WTC11 (cell line): ENCODE results near the gene PRKAR1B. TPM values are rescaled to one million over a fixed set of nuclear protein-coding genes. Genes with fewer than 3 reads are reported as not detected.

ENCODE experiments used
- ATAC-seq: fragments of 200-7000 bp; cut with Tn5 transposase; 2 replicates; pipeline ENCODE4 v1.10.0; 2021; ENCODE audit warnings: mild to moderate bottlenecking, moderate library complexity
- CTCF ChIA-PET: fragments of 300-600 bp; sonication (Branson Sonifier 250); formaldehyde crosslinking; loops from one replicate; lab custom pipeline; 2021; ENCODE audit warnings: antibody characterized with exemption; lab: Charles Lee
- POLR2A ChIA-PET: fragments of 350-600 bp; sonication (Branson Sonifier 250); formaldehyde crosslinking; loops from one replicate; lab custom pipeline; 2021; ENCODE audit warnings: antibody characterized with exemption; lab: Charles Lee
- DNase-seq: peaks from one replicate; pipeline ENCODE4 v3.0.0; 2021; ENCODE audit warnings: low spot score
- H3K27ac Mint-ChIP-seq: 2 replicates; pipeline ENCODE4 v1.8.0; 2021; ENCODE audit warnings: mixed read lengths
- H3K27me3 Mint-ChIP-seq: 2 replicates; pipeline ENCODE4 v1.8.0; 2021; ENCODE audit warnings: low read depth, mild to moderate bottlenecking, moderate library complexity, mixed read lengths
- H3K36me3 Mint-ChIP-seq: 2 replicates; pipeline ENCODE4 v1.8.0; 2021; ENCODE audit warnings: mixed read lengths
- H3K4me1 Mint-ChIP-seq: 2 replicates; pipeline ENCODE4 v1.8.0; 2022; ENCODE audit warnings: mixed read lengths
- H3K4me3 Mint-ChIP-seq: 2 replicates; pipeline ENCODE4 v1.8.0; 2021; ENCODE audit warnings: mild to moderate bottlenecking, moderate library complexity, mixed read lengths
- H3K9me3 Mint-ChIP-seq: 2 replicates; pipeline ENCODE4 v1.8.0; 2021; ENCODE audit warnings: mixed read lengths
- FOXK1 ChIP-seq: sonication (generic); formaldehyde crosslinking; IDR thresholded peaks from 2 replicates; pipeline ENCODE4 v1.8.0; 2022; ENCODE audit warnings: mild to moderate bottlenecking, moderate library complexity, missing genetic modification reagents
- GRHL2 ChIP-seq: fragments of 250-450 bp; sonication (Bioruptor Pico); IDR thresholded peaks from 2 replicates; pipeline ENCODE4 v1.8.0; 2022; ENCODE audit warnings: mild to moderate bottlenecking, moderate library complexity; ENCODE audit not compliant: insufficient replicate concordance, severe bottlenecking
- GTF2I ChIP-seq: fragments of 250-450 bp; sonication (Bioruptor Pico); conservative IDR thresholded peaks from 2 replicates; pipeline ENCODE4 v1.4.0; 2021; ENCODE audit warnings: mild to moderate bottlenecking
- JUN ChIP-seq: sonication (generic); formaldehyde crosslinking; IDR thresholded peaks from 2 replicates; pipeline ENCODE4 v1.8.0; 2023; ENCODE audit warnings: mild to moderate bottlenecking, missing genetic modification reagents
- KAT7 ChIP-seq: sonication (generic); formaldehyde crosslinking; IDR thresholded peaks from 2 replicates; pipeline ENCODE4 v1.8.1; 2023; ENCODE audit warnings: missing genetic modification reagents, mild to moderate bottlenecking, borderline replicate concordance
- MAX ChIP-seq: sonication (generic); formaldehyde crosslinking; IDR thresholded peaks from 2 replicates; pipeline ENCODE4 v1.8.0; 2022; ENCODE audit warnings: mild to moderate bottlenecking, missing genetic modification reagents
- STAT6 ChIP-seq: sonication (generic); formaldehyde crosslinking; conservative IDR thresholded peaks from 2 replicates; pipeline ENCODE4 v1.8.1; 2023; ENCODE audit warnings: mild to moderate bottlenecking, low read depth, missing genetic modification reagents, moderate library complexity
- ZNF121 ChIP-seq: sonication (generic); formaldehyde crosslinking; IDR thresholded peaks from 2 replicates; pipeline ENCODE4 v1.8.0; 2023; ENCODE audit warnings: missing genetic modification reagents
- ZNF396 ChIP-seq: fragments of 250-450 bp; sonication (Bioruptor Pico); IDR thresholded peaks from 2 replicates; pipeline ENCODE4 v1.8.0; 2021; ENCODE audit warnings: mild to moderate bottlenecking, moderate library complexity, borderline replicate concordance
- total RNA-seq: library from RNA; stranded (reverse); gene quantifications from 3 replicates; pipeline ENCODE4 v1.2.3, GENCODE V29; 2021
- TF ChIP-seq, protein P1 (sequence below): sonication (generic); formaldehyde crosslinking; IDR thresholded peaks from 2 replicates; pipeline ENCODE4 v1.8.1; 2023; ENCODE audit warnings: mild to moderate bottlenecking, moderate library complexity, missing genetic modification reagents
- TF ChIP-seq, protein P2 (sequence below): sonication (generic); formaldehyde crosslinking; IDR thresholded peaks from 2 replicates; pipeline ENCODE4 v1.8.0; 2022; ENCODE audit warnings: mild to moderate bottlenecking, missing genetic modification reagents
- TF ChIP-seq, protein P3 (sequence below): sonication (generic); formaldehyde crosslinking; IDR thresholded peaks from 2 replicates; pipeline ENCODE4 v1.8.0; 2023; ENCODE audit warnings: missing genetic modification reagents

Gene PRKAR1B
- total RNA-seq, 1 experiment from 2014 or later: 43.6 TPM

DNA sequence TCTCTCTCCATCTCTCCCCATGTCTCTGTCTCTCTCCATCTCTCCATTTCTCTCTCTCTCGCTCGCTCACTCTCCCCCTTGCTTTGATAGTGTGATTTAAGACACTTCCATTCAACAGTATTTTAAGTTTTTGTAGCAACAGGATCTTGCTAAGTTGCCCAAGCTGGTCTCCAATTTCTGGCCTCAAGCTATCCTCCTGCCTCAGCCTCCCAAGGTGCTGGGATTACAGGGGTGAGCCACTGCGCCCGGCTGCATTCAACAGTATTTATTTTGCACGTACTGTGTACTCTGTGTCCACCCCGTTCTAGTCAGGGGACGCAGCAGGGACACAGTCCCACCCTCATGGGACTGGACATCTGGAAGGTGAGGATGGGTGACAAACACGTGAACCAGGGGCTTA lies 193.0 kb downstream of the PRKAR1B start (continued):
- no peak for TF ChIP-seq ZNF396 (CRISPR knock-in tag)
- no peak for TF ChIP-seq GTF2I
- no peak for TF ChIP-seq GRHL2 (CRISPR knock-in tag)
- no peak for TF ChIP-seq STAT6 (CRISPR knock-in tag)
- TF ChIP-seq, protein P1, sequence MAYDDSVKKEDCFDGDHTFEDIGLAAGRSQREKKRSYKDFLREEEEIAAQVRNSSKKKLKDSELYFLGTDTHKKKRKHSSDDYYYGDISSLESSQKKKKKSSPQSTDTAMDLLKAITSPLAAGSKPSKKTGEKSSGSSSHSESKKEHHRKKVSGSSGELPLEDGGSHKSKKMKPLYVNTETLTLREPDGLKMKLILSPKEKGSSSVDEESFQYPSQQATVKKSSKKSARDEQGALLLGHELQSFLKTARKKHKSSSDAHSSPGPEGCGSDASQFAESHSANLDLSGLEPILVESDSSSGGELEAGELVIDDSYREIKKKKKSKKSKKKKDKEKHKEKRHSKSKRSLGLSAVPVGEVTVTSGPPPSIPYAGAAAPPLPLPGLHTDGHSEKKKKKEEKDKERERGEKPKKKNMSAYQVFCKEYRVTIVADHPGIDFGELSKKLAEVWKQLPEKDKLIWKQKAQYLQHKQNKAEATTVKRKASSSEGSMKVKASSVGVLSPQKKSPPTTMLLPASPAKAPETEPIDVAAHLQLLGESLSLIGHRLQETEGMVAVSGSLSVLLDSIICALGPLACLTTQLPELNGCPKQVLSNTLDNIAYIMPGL (CRISPR knock-in tag): no peak
- TF ChIP-seq, protein P2, sequence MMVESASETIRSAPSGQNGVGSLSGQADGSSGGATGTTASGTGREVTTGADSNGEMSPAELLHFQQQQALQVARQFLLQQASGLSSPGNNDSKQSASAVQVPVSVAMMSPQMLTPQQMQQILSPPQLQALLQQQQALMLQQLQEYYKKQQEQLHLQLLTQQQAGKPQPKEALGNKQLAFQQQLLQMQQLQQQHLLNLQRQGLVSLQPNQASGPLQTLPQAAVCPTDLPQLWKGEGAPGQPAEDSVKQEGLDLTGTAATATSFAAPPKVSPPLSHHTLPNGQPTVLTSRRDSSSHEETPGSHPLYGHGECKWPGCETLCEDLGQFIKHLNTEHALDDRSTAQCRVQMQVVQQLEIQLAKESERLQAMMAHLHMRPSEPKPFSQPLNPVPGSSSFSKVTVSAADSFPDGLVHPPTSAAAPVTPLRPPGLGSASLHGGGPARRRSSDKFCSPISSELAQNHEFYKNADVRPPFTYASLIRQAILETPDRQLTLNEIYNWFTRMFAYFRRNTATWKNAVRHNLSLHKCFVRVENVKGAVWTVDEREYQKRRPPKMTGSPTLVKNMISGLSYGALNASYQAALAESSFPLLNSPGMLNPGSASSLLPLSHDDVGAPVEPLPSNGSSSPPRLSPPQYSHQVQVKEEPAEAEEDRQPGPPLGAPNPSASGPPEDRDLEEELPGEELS: no peak
- TF ChIP-seq FOXK1 (CRISPR knock-in tag): no peak
- no peak for TF ChIP-seq JUN (CRISPR knock-in tag)

GRCh38 chr7:533266-533665 lies 193.8 kb downstream of the PRKAR1B start:
- TF ChIP-seq, protein P3, sequence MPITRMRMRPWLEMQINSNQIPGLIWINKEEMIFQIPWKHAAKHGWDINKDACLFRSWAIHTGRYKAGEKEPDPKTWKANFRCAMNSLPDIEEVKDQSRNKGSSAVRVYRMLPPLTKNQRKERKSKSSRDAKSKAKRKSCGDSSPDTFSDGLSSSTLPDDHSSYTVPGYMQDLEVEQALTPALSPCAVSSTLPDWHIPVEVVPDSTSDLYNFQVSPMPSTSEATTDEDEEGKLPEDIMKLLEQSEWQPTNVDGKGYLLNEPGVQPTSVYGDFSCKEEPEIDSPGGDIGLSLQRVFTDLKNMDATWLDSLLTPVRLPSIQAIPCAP (CRISPR knock-in tag): no peak
- ATAC-seq (no peak; the same call in 1 of the 2 replicates), DNase-seq (no peak)
- no peaks in the 10 kb centered on the region for H3K36me3 Mint-ChIP-seq
- H3K27ac Mint-ChIP-seq: no peak overlapping the region
- peaks cover 2% of the 10 kb centered on the region; the same call in 1 of the 2 replicates for H3K4me1 Mint-ChIP-seq
- H3K27me3 Mint-ChIP-seq: no peaks in the 10 kb centered on the region
- CTCF ChIA-PET: interaction anchor here (1.0 to 1.4 kb wide), 2 partner anchors 9 to 211 kb away, joined by 3 read pairs; no protein-coding TSS in a partner anchor
- POLR2A ChIA-PET: no interaction called here
- no peak overlapping the region for H3K4me3 Mint-ChIP-seq
- H3K9me3 Mint-ChIP-seq: no peaks in the 10 kb centered on the region

DNA sequence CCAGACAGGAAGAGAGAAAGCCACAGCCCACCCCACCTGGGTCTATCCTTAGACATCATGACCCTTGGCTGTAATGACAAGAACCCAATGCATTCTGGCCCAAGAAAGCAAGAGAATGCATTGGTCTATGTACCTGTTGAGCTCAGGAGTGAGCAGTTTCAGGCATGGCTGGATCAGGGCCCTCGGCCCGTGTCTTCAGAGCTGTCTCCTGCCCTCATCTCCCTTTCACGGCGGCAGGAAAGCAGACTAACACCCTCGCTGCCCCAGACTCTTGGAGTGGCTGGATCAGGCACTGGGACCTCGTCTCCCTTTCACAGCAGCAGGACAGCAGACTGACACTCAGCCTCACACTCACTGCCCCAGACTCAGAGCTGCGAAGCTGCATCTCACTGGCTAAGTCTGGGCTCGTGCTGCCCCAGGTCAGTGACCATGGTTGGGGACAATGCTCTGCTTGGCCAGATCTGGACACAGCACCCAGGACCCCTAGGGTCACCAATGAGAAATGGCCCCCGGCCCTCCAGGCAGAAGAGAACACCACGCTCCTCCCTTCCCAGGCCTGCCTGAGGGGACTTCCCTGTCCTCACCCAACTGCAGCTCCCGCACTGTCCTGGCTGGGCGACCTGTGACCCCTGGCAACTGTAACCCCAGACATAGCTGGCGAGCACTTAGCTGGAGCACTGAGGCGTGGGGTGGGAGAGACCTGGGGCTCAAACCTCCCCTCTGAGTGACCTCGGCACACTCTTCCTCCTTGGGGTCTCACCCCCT lies 194.5 kb downstream of the PRKAR1B start:
- CTCF ChIA-PET: interaction anchor here (1.0 to 1.4 kb wide), 2 partner anchors 9 to 211 kb away, joined by 3 read pairs; no protein-coding TSS in a partner anchor
- no peaks in the 10 kb centered on the region for H3K9me3 Mint-ChIP-seq
- POLR2A ChIA-PET: no interaction called here
- TF ChIP-seq KAT7 (CRISPR knock-in tag) (no peak), FOXK1 (CRISPR knock-in tag) (no peak), MAX (CRISPR knock-in tag) (no peak), ZNF121 (CRISPR knock-in tag) (no peak)
- H3K27me3 Mint-ChIP-seq: no peaks in the 10 kb centered on the region
- peaks cover under 1% of the 10 kb centered on the region; the same call in 1 of the 2 replicates for H3K4me1 Mint-ChIP-seq
- ATAC-seq (no peak), DNase-seq (no peak)
- no peak overlapping the region for H3K27ac Mint-ChIP-seq
- H3K4me3 Mint-ChIP-seq: no peak overlapping the region
- no peaks in the 10 kb centered on the region for H3K36me3 Mint-ChIP-seq
